DMS79 treated with DMSO at 0.1 percent for 48 hours (cell line): Measurements from ENCODE around the gene CCDC33.
A peak's percentile ranks its signal among the peaks of the same experiment; 100 is the strongest.

Experiments
- DNase-seq: peaks from one replicate; lab custom pipeline; 2025; lab: John Stamatoyannopoulos, UW

Gene CCDC33

DNA sequence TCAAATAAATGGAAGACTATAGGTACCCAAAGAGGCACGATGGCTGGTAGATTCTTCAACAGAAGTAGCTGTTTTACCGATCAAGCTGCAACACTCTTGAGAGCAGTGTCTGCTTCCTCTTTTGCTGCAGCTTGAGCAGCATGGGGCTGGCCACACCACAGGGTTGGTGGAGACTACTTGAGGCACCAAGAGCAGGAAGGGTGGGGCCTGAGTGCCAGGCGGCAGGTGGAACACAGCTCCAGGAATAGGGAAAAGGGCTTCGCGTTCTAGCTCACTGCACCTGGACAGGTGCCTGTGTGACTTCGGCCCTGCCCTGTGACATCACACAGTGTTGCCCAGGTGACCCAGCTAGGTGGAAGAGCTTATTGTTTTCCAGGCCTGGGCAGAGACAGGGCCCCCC is at the start of gene CCDC33:
TSS of gene CCDC33 (plus strand) at position 365 of the 400 bp plus-strand sequence. CDS start 394 bp downstream, outside the sequence.
- DNase-seq = peak; percentile 92

DNA sequence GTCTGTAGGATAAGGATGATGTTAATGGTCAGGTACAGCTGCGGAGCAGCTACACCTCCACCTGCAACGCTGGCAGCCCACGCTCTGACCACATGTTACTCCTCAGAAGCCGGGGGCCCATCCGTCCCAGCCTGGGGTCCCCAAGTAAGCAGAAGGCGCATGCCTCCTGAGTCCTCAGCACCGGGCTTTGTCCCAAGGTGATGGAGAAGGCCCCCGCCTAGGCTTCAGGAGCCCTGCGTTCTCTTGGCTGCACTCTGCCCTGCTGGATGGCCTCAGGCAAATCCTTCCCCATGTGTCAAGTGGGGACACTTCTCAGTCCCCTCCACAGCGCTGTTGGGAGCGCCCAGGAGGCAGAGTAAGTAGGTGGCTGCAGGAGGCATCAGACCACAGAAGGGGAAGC is 47.9 kb upstream of the CCDC33 start:
- no peak for DNase-seq

DNA sequence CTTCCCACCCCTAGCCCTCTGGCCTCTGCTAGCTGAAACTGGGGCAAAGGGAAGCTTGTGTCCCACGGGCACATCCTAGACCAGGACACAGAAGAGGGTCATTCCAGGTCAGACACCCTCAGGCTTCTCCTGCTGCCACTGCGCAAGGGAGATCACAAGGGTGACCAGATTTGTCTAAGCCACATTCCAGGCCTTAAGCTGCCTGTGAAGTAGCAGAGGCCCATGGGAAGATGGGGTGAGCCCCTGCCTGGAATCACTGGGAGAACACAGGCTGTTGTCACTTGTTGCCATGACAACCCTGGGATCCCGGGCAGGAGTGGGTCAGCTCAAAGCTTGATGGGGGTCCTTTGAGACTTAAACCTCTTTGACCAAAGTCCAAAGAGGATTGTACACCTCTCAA is 44.3 kb upstream of the CCDC33 start:
- no peak for DNase-seq

DNA sequence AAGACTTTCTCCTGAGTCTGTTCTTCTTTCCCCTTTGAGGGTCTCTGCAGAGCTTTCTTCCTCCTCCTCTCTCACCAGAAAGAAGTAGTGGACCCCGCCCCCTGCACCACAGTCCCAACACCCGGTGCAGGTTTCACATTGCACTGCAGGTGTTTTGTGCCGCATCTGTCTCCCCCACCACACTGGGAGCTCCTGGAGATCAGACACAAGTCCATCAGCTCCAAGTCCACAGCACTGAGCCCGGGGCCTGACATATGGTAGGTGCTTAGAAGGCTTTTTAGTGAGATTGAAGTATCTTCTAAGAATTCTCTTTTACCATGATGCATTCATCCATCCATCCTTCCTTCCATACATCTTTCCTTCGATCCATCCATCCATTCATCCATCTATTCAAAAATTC is 43.4 kb upstream of the CCDC33 start:
- DNase-seq = no peak

DNA sequence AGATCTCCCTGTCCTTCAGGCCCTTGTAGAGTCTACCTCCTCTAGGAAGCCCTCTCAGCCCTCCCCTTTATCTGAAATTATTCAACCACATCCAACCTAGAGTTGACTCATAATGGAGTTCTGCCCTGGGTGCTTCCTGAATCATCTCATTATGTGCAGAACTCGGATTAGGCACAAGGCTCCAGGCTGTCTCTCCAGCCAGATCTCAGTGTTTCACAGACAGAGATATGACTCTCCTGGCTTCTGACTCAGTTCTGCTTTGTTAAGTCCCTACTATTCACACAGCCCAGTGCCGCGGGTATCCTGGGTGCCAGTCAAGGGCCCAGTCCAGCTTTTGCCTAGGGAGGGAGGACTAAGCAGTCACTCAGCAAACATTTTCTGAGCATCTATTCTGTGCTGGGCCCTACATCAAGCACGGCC is 42.8 kb upstream of the CCDC33 start:
- DNase-seq = no peak

DNA sequence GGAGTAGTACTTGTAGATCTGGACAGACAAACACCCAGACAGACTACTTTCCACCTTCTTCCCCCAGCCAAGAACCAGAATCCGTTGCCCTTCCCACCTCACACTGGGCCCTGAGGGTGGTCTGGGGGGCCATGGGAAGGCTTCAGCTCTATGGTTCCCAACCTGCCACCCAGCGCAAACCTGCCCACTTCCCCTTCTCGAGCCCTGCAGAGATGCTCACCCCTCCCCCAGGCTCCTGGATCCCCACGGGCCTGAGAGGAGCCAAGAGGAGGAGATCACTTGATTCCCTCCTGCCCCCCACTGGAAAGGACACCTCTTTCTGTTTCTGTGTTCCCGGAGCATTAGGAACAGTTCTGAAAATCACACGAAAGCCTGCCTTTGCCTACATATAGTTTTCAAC is 42.2 kb upstream of the CCDC33 start:
- DNase-seq = no peak

DNA sequence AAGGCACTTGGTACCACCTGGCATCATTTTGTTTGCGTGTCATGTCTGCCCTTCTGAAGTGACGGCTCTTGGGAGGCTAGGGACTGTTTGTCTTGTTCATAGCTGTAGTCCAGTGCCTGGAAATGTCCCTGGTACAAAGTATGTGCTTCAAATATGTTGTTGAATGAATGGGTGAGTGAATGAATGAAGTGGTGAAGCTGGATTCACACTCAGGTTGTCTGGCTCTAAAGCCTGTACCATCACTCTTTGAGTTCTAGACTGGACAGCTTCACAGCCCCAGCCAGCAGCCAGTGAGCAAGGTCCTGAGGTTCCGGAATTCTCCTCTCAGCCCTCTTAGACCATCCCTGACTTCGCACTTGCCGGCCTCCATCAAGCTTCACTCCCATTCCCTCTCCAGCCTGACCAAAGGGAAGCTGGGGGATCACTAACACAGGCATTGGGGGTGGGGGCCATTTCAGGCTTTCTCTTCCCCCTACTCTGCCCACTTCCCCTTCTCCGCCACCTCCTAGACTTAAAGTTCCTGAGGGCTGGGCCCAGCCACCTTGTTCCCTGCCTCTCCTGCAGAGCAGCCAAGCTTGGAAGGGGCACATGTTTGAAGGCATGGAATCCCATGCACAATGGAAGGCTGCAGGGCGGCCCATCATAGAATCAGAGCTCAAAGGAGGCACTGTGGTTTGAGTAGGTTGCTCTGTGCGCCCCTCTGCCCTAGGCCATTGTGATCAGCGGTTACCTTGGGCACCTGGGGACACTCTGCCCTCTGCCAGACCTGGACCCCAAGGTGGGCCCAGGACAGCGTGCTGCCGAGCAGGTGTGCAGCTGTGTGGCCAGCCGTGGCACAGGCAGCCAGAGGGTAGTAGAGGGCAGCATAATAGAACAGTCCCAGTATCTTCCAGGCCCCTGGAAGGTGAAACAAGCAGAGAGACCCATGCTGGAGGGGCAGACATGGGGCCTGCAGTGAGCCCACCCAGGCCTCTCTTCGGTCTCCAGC is 41.3 kb upstream of the CCDC33 start:
- DNase-seq = no peak

DNA sequence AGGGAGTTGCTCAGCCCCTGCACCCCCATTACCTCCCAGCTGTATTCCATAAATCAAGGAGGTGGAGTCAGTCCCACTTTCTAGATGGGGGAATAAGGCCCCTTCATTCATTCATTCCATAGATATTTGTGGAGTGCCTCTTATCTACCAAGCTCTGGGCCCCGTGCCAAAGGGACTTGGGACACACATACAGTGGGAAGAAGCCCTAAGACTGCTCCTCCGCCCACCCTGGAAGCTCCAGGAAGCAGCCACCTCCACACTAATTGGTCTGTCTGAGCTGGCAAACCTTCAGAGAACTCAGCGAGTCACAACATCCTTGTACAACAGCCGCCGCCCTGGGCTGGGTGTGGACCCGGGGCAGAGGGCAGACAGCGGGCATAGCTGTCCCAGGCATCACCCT is 40.0 kb upstream of the CCDC33 start:
- no peak for DNase-seq

DNA sequence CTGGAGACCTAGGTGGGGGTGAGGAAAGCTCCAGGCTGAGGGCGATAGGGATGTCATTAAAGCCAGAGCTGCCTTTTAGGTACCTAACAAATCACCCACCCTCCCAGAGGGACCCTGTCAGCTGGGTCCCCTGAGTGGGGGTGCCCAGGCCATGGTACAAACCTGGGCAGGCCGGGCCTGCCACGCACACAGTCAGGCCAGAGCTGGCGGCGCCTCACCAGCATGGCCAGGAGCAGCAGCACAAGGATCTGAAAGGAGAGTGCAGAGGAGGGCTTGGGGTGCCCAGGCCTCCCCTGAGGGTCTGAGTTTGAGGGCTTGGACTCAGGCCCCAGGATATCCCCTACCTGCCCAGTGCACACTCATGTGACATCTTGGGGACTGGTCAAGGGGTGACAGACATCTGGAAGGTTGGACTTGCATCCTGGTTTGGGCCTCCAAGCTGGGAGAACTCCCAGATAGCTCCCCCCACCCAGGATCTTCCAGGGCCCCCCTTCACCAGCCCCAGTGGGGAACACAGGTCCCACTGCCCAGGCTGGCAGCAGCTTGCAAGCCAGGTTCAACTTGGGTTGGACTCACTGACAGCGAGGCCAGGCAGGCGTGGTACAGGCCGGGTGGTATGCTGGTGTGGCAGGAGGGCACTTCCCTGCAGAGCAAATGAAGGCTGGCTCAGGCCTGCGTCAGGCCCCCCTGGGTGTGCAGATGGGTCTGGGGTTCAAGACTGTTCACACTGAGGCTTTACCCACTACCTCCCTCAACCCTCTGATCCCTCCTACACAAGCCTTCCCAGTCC is 38.8 kb upstream of the CCDC33 start:
- no peak for DNase-seq

DNA sequence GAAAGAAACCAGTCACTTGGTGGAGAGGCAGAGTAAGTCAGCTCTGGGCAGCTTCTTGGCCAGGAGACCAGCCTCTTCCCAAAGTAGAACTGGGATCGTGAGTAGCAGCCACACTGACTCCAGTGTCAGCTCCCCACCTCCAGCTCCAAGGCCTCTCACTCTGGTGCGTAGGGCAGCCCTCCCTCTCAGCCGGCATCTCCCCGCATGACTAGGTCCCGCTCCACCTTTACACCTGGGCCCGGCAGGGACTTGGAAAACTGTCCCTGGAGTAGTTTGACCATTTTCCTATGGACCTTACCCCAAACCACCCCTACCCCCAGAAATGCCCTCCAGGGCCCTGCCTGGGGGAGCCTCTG is 36.9 kb upstream of the CCDC33 start:
- DNase-seq = no peak

DNA sequence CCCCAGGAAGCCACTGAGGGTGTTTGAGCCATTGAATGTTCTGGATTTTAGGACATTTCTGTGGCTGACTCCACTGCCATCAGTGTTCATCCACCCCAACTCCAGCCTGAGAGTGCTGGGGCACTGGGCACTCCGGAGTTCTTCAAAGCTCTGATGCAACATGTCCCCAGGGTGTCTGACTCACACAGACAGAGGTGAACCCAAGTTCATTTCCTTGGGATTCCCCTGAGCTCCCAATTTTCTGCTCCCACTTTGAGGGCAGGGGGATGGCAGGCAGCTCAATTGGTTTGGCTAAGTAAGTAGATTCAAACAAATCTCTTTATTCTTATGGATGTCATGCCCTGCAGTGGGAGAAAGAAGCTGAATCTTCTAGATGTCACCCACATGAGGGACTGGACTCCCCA is 35.7 kb upstream of the CCDC33 start:
- no peak for DNase-seq

DNA sequence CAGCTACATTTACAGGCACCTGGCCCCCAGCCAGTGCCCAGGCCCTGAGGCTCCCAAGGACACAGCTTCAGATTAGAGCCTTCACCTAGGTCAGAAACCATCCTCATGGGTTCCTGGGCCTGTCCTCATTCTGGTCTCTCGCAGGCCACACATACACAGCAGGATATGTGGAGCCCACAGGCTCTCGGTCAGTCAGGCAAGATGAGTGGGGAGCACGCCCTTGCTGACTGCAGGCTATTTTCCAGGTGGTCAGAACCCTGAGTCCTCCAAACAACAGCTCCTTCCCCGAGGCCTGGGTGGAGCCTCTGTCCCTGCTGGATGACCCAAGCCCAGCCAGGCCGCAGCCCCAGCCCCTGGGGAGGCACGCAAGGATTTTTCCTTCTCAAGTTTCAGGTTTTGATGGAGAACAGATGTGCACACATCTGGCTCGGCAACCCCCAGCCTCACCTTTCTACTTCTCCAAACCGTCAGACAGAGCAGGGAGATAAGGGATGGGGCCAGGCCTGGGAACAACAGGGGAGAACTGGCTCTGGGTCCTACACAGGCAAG is 35.2 kb upstream of the CCDC33 start:
- no peak for DNase-seq

DNA sequence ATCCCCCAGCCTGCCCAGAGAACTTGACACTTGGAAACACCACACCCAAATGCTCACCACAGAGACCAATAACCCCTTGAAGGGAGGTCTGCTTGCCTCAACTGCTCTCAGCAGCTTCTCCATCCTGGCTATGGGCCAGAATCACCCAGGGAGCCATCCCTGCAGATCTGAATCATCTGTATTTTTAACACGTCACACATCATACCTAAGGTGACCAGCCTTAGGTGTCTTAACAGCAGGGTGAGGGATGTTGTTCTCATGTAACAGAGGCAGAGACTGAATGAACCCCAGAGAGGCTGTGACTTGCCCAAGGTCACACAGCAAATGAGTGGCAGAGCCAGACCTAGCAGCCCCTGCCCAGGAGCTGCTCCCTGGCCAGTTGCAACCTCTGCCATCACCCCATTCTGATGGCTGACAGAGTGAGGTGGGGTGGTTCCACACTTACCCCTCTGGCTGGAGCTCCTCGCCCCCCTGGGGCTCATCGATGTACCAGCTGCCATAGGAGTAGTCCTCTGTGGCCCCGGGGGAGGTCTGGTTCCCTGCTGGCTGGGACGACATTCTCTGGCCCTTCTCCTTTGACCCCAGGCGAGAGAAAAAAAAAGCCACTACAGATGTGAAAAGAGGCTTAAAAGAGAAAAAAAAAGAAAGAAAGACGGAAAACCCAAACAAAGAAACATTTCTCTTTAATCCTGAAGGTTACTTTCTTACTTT is 34.3 kb upstream of the CCDC33 start:
- DNase-seq = no peak

DNA sequence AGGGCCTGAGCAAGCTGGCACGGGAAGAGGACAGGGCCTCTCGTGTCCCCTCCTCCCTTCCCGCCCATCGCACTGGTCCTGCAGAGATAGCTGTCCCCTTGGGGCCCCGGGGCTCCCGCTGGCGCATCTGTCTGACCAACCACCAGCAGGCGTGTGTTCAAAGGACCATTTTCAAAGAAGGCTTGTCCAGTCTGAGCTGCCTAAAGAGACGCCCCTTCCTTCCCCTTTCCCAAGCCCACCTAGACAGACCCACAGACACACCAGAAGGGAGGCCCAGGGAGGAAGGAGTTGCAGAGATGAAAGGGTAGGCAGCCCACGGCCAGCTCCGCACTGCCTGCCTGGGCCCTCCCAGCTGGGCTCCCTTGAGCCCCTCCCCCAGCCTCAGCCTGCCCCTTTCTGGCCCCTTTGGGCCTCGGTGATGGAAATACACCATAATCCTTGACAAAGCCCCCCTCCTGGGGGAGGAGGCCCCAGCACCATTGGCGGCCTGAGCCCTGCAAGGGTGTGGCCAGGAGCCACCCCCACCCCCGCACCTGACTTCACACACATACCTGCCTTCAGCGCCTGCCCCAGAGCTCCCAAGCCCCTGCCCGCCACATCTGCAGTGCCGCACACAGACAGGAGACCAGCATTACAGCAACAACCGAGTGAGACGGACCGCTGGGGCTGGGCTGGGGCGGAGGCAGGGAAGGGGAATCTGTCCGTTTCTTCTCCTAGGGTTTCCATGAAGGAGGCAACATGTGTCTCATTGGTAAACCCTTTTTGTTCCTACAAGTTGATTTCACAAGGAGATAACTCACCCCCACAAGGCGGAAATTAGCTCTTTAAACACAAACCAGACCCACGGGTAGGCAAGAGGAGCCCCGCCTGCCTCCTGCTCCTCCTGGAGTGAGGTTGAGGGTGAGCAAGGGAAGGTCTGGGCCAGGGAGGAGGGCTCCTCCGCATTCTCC is 33.4 kb upstream of the CCDC33 start, which contains the start of gene STRA6:
TSS of gene STRA6 (minus strand) at position 336 of the 950 bp plus-strand sequence. CDS start 520 bp downstream, outside the sequence.
- DNase-seq = peak; percentile 79

DNA sequence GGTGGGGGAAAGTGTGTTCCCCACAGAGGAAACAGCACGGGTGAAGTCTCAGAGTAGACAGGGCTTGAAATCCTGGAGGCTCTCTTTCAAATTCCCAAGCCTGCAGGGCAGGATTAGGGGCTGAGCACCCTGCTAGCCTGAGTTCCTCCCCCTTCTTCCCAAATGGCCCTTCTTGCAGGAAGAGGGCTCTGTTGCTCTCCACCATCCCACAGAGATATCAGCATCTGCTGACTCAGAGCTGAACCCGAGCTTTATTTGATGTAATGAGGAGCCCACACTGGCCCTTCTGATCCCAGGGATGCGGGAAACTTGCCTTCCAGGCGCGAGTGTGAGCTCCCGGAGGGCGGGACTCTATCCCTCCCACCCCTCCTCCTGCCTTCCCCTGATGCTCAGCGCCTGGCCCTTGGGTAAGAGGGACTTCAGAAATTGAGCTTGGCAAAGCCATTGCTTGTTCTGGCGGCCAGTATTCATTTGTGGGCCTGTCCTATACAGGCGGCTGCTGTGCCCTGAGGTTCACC is 32.2 kb upstream of the CCDC33 start:
- peak; percentile 45 for DNase-seq

DNA sequence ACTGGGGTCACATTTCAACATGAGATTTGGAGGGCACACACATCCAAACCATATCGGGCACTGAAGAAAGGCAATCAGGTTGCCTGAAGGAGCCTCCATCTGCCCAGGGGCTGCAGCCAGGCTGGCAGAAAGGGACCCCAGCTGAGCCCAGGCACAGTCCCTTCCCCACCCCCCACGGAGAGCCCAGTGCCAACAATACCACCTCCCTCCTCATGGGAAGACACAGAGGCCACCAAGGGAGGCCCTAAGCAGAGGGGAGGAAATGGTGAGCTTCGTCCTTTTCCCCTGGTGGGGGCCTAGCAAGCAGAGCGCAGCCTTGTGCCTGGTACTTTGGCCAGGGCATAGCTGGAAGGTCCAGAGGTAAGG is 30.6 kb upstream of the CCDC33 start:
- no peak for DNase-seq

DNA sequence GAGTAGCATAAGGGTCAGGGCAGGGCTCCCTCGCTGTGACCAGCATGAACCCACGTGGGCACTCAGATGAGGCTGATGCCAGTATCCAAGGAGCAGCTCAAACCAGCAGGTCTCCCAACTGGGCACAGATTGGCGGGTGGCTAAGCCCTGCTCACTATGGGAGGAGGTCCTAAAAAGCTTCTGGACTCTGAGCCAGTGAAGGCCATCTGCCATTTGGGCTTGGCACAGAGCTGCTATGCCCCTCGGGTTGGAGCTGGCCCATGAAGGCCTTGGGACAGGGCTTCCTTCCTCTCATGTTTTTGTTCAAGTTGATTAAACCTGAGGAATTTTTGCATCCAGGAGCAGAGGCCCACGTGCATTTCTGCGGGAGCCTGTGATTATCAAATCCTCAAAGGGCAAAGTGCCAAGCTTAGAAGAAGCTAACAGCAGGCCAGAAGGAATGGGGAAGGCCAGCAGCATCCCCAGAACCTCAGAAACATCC is 29.3 kb upstream of the CCDC33 start:
- no peak for DNase-seq

DNA sequence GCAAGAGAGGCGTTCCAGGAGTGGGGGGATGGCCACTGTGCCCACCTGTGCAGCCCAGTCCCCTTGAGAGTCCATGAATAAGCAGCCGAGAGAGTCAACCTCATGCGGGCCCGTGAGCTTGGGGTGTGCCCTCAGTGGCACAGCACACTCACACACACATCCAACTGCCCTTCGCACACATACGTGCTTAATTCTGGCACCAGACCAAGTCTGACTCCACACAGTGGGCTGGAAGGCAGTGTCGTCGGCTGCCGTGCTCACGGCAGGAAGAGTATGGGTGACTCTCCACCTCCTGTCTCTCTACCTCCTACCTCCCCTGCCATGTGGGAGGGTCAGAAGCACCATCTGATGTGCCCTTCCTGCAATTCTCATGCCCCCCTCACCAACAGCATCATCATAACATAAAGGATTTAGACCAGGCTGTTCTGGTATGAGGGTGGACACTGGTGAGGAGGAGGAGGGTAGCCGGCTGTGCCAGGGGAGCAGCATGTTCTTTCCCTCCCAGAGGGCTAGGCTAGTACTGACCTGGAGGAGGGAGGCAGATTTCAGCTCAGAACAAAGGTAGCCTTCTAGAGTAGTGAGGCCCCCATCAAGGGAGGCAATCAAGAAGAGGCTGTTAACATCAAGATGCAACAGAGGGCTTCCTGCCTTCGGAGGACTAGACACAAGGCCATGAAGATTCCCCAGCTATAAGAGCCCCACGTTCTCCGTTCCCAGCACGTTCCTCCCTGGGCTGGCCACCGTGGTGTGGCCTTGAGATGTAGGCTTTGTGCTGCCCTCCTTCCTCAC is 28.3 kb upstream of the CCDC33 start:
- DNase-seq = no peak

DNA sequence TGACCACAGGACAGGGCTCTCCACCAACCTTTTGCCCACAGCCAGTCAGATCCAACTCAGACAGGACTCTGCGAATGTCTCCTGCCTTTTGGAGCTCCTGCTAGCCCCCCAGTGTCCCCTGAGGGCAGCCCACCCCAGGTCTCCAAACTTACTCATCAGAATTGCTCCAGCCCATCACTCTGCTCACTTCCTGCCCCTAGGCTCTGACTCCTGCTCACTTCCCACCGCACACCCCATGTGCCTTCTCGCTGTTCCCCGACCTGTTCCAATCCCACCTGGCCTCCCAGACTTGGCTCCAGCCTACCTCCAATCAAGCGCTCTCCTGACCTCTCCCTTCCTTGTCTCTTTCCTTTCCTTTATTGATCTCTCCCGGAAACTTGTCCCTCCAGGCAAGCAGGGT is 27.6 kb upstream of the CCDC33 start:
- DNase-seq = no peak
